GM23338 (cell line): Measurements from ENCODE around the gene CSF2RB. TPM values are rescaled to one million over a fixed set of nuclear protein-coding genes. Genes with fewer than 3 reads are reported as not detected.

Source experiments
- ATAC-seq: fragments of 200-7000 bp; cut with Tn5 transposase; 3 replicates; pipeline ENCODE4 v1.9.1; 2020
- DNase-seq: peaks from one replicate; pipeline ENCODE4 v3.0.0-alpha.2; 2015; ENCODE audit warnings: low spot score
- H2AFZ ChIP-seq: fragments of 200-600 bp; sonication (generic); 2 replicates; pipeline ENCODE4 v1.8.0; 2016; ENCODE audit warnings: antibody characterized with exemption, mild to moderate bottlenecking, moderate library complexity
- H3F3A ChIP-seq: fragments of 200-600 bp; sonication (generic); replicated peaks from 2 replicates; pipeline ENCODE4 v1.8.0; 2017; ENCODE audit warnings: antibody characterized with exemption, mixed run types, low read depth
- H3K27ac ChIP-seq: fragments of 200-600 bp; sonication (generic); 2 replicates; pipeline ENCODE4 v1.6.1; 2016; ENCODE audit warnings: low read depth
- H3K27me3 ChIP-seq: fragments of 200-600 bp; sonication (generic); 2 replicates; pipeline ENCODE4 v1.8.0; 2016; ENCODE audit warnings: mild to moderate bottlenecking, mixed run types, moderate library complexity; ENCODE audit not compliant: insufficient read depth
- H3K36me3 ChIP-seq: fragments of 200-600 bp; sonication (generic); 2 replicates; pipeline ENCODE4 v1.8.0; 2016; ENCODE audit warnings: mild to moderate bottlenecking; ENCODE audit not compliant: insufficient read depth
- H3K4me1 ChIP-seq: fragments of 200-600 bp; sonication (generic); 2 replicates; pipeline ENCODE4 v1.8.0; 2016; ENCODE audit warnings: mild to moderate bottlenecking, moderate library complexity; ENCODE audit not compliant: insufficient read depth
- H3K4me2 ChIP-seq: fragments of 200-600 bp; sonication (generic); 2 replicates; pipeline ENCODE4 v1.7.1; 2017; ENCODE audit warnings: mixed run types
- H3K4me3 ChIP-seq: fragments of 200-600 bp; sonication (generic); 2 replicates; pipeline ENCODE4 v1.6.1; 2016; ENCODE audit warnings: mixed run types
- H3K79me2 ChIP-seq: fragments of 200-600 bp; sonication (generic); replicated peaks from 2 replicates; pipeline ENCODE4 v1.8.0; 2017; ENCODE audit warnings: mild to moderate bottlenecking; ENCODE audit not compliant: insufficient read depth
- H3K9me2 ChIP-seq: fragments of 200-600 bp; sonication (generic); 2 replicates; pipeline ENCODE4 v1.8.0; 2017; ENCODE audit not compliant: insufficient read depth
- H4K20me1 ChIP-seq: fragments of 200-600 bp; sonication (generic); replicated peaks from 2 replicates; pipeline ENCODE4 v1.8.0; 2017; ENCODE audit warnings: mild to moderate bottlenecking; ENCODE audit not compliant: insufficient read depth
- H3K27ac Mint-ChIP-seq: 2 replicates; pipeline ENCODE4 v1.8.0; 2020; ENCODE audit warnings: inconsistent platforms, mild to moderate bottlenecking, moderate library complexity, mixed read lengths
- H3K27me3 Mint-ChIP-seq: 3 replicates; pipeline ENCODE4 v1.8.0; 2022; ENCODE audit warnings: low read depth, mild to moderate bottlenecking, moderate library complexity, mixed read lengths, inconsistent platforms; ENCODE audit not compliant: insufficient read depth, poor library complexity
- H3K36me3 Mint-ChIP-seq: 3 replicates; pipeline ENCODE4 v1.8.0; 2021; ENCODE audit warnings: low read depth, mild to moderate bottlenecking, inconsistent platforms, moderate library complexity, mixed read lengths
- H3K4me1 Mint-ChIP-seq: 3 replicates; pipeline ENCODE4 v1.8.0; 2020; ENCODE audit warnings: mild to moderate bottlenecking, inconsistent platforms, mixed read lengths
- H3K4me3 Mint-ChIP-seq: 3 replicates; pipeline ENCODE4 v1.8.0; 2021; ENCODE audit warnings: moderate library complexity, mild to moderate bottlenecking, inconsistent platforms, mixed read lengths
- H3K9me3 Mint-ChIP-seq: 3 replicates; pipeline ENCODE4 v1.8.0; 2020; ENCODE audit warnings: moderate library complexity, mild to moderate bottlenecking, inconsistent platforms, mixed read lengths
- CREB1 ChIP-seq: fragments of 250-450 bp; sonication (Bioruptor Pico); IDR thresholded peaks from 2 replicates; pipeline ENCODE4 v1.5.0; 2020; ENCODE audit warnings: low read depth, mild to moderate bottlenecking, moderate library complexity
- CTCF ChIP-seq, 2 experiments: fragments of 200-600 bp in 1 of 2; sonication (generic) in 1 of 2; conservative IDR thresholded peaks; 2 replicates each; pipeline versions ENCODE4 v1.5.1 to v1.6.1; 2016 to 2017; ENCODE audit warnings: antibody characterized with exemption in 2 of 2, low read depth in 2 of 2, mild to moderate bottlenecking in 2 of 2, moderate library complexity in 1 of 2
- JUNB ChIP-seq: IDR thresholded peaks from one replicate; pipeline ENCODE4 v1.6.1; 2016; ENCODE audit warnings: antibody characterized with exemption; ENCODE audit not compliant: unreplicated experiment
- STAT1 ChIP-seq: IDR thresholded peaks from one replicate; pipeline ENCODE4 v1.6.1; 2016; ENCODE audit warnings: antibody characterized with exemption; ENCODE audit not compliant: unreplicated experiment
- polyA plus RNA-seq: library from polyadenylated mRNA; unstranded; fragments of >200 nt; fragmentation: Nextera tagmentation; extraction: Ambion mirVana; gene quantifications from 2 replicates; pipeline ENCODE4 v1.2.1, GENCODE V29; 2016
- total RNA-seq: library from RNA; depleted of rRNA; stranded (reverse); fragments of >200 nt; shearing (Covaris generic); gene quantifications from 2 replicates; pipeline ENCODE4 v1.2.3, GENCODE V29; 2014
- TF ChIP-seq, protein P1 (sequence below): fragments of 250-450 bp; sonication (Bioruptor Pico); IDR thresholded peaks from 2 replicates; pipeline ENCODE4 v1.5.0; 2020; ENCODE audit warnings: mild to moderate bottlenecking, moderate library complexity

CSF2RB gene
- total and polyA plus RNA-seq, 2 experiments from 2014 or later: not detected

DNA sequence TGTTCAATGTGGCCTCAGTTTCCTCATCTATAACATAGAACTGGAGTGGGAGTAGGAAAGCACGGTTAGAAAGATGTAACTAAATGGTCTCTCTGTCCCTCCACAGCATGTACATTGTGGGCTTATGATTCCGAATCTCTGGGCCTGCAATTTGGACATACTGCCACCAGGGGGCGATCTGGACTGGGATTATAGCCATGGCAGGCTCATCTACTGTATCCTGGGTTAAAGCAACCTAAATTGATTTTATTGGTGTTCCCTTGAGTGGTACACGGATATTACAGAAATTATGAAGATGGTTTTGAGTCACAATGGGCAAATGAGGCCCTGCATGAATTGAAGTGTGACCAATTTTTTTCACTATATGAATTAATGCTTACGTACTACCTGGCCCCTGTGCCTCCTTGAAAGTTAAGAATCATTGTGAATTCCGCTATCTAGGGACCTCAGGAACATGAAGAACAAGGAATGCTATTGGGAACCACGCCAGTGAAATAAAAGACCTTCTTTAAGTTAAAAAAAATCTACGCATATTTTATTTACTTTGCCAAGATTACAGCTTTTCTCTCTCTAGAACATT, 72.9 kb downstream of the CSF2RB start:
- Histone ChIP-seq H3K79me2 (no peaks in the 10 kb centered on the region), H3K36me3 (no peaks in the 10 kb centered on the region), H3K4me2 (no peak overlapping the region), H4K20me1 (no peaks in the 10 kb centered on the region), H3K4me3 (no peak overlapping the region), H3K27ac (no peak overlapping the region), H3K9me2 (no peaks in the 10 kb centered on the region; the same call in 1 of the 2 replicates), H3K27me3 (no peaks in the 10 kb centered on the region), H3F3A (no peaks in the 10 kb centered on the region), H3K4me1 (no peaks in the 10 kb centered on the region), H2AFZ (no peak overlapping the region)
- DNase-seq (peak; percentile 63), ATAC-seq (no peak; the same call in 2 of the 3 replicates)
- Mint-ChIP-seq H3K4me1 (peaks cover 1% of the 10 kb centered on the region; the same call in 1 of the 3 replicates), H3K27me3 (peaks cover 4% of the 10 kb centered on the region), H3K9me3 (peaks cover 26% of the 10 kb centered on the region), H3K27ac (no peak overlapping the region), H3K4me3 (no peak overlapping the region), H3K36me3 (peaks cover 4% of the 10 kb centered on the region; the same call in 2 of the 3 replicates)
- TF ChIP-seq CTCF (conservative IDR thresholded peaks at IDR 0.05; ENCODE audit: low read depth in 2 of 2): peak; percentile 85 to 97
- TF ChIP-seq CREB1 (CRISPR knock-in tag): no peak

DNA sequence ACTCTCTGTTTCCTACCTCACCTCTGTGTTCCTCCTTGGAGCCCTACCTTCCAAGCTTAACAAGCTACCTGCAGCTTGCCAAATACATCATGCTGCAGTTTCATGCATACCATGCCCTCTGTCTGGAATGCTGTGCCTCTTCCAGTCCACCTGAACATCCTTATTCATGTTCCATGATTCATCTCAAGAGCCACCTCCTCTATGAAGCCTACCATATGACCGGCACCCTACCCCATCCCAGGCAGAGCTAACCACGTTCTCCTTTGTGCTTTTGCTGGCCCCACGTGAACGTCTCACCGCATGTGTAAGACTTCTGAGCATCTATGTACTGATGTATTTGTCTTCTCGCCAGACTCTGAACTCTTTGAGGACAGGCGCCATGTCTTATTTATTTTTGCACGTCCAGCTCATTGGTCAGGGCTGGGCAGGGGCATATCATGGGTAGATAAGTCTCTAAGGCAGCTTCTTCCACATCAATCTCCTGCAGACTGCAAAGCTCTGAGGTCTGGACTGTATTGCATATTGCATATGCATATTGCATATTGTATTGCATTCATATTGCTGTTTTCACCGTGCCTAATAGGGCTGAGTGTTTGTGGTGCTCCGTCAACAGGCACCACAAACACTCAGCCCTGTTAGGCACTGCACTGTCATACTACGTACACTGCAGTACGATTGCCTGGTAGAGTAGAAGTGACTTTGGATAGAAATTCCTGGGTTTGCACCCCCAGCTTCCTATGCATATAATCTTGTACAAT, 74.8 kb downstream of the CSF2RB start:
- no peaks in the 10 kb centered on the region for H3K27me3 ChIP-seq
- H3K4me3 ChIP-seq: no peak overlapping the region
- H3K36me3 ChIP-seq: no peaks in the 10 kb centered on the region
- peaks cover 4% of the 10 kb centered on the region; the same call in 2 of the 3 replicates for H3K36me3 Mint-ChIP-seq
- no peaks in the 10 kb centered on the region for H4K20me1 ChIP-seq
- no peak overlapping the region for H3K4me3 Mint-ChIP-seq
- no peak for TF ChIP-seq STAT1
- TF ChIP-seq JUNB: no peak
- TF ChIP-seq, protein P1, sequence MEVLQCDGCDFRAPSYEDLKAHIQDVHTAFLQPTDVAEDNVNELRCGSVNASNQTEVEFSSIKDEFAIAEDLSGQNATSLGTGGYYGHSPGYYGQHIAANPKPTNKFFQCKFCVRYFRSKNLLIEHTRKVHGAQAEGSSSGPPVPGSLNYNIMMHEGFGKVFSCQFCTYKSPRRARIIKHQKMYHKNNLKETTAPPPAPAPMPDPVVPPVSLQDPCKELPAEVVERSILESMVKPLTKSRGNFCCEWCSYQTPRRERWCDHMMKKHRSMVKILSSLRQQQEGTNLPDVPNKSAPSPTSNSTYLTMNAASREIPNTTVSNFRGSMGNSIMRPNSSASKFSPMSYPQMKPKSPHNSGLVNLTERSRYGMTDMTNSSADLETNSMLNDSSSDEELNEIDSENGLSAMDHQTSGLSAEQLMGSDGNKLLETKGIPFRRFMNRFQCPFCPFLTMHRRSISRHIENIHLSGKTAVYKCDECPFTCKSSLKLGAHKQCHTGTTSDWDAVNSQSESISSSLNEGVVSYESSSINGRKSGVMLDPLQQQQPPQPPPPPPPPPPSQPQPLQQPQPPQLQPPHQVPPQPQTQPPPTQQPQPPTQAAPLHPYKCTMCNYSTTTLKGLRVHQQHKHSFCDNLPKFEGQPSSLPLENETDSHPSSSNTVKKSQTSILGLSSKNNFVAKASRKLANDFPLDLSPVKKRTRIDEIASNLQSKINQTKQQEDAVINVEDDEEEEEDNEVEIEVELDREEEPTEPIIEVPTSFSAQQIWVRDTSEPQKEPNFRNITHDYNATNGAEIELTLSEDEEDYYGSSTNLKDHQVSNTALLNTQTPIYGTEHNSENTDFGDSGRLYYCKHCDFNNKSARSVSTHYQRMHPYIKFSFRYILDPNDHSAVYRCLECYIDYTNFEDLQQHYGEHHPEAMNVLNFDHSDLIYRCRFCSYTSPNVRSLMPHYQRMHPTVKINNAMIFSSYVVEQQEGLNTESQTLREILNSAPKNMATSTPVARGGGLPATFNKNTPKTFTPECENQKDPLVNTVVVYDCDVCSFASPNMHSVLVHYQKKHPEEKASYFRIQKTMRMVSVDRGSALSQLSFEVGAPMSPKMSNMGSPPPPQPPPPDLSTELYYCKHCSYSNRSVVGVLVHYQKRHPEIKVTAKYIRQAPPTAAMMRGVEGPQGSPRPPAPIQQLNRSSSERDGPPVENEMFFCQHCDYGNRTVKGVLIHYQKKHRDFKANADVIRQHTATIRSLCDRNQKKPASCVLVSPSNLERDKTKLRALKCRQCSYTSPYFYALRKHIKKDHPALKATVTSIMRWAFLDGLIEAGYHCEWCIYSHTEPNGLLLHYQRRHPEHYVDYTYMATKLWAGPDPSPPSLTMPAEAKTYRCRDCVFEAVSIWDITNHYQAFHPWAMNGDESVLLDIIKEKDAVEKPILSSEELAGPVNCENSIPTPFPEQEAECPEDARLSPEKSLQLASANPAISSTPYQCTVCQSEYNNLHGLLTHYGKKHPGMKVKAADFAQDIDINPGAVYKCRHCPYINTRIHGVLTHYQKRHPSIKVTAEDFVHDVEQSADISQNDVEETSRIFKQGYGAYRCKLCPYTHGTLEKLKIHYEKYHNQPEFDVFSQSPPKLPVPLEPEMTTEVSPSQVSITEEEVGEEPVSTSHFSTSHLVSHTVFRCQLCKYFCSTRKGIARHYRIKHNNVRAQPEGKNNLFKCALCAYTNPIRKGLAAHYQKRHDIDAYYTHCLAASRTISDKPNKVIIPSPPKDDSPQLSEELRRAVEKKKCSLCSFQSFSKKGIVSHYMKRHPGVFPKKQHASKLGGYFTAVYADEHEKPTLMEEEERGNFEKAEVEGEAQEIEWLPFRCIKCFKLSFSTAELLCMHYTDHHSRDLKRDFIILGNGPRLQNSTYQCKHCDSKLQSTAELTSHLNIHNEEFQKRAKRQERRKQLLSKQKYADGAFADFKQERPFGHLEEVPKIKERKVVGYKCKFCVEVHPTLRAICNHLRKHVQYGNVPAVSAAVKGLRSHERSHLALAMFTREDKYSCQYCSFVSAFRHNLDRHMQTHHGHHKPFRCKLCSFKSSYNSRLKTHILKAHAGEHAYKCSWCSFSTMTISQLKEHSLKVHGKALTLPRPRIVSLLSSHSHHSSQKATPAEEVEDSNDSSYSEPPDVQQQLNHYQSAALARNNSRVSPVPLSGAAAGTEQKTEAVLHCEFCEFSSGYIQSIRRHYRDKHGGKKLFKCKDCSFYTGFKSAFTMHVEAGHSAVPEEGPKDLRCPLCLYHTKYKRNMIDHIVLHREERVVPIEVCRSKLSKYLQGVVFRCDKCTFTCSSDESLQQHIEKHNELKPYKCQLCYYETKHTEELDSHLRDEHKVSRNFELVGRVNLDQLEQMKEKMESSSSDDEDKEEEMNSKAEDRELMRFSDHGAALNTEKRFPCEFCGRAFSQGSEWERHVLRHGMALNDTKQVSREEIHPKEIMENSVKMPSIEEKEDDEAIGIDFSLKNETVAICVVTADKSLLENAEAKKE (CRISPR knock-in tag): no peak
- TF ChIP-seq CTCF (conservative IDR thresholded peaks at IDR 0.05; ENCODE audit: low read depth in 2 of 2): no peak
- H3K4me1 Mint-ChIP-seq: no peaks in the 10 kb centered on the region
- H2AFZ ChIP-seq: no peak overlapping the region
- no peak overlapping the region for H3K27ac Mint-ChIP-seq
- H3K9me3 Mint-ChIP-seq: peaks cover 26% of the 10 kb centered on the region
- H3K27me3 Mint-ChIP-seq: peaks cover 2% of the 10 kb centered on the region
- no peaks in the 10 kb centered on the region for H3K79me2 ChIP-seq
- no peak overlapping the region for H3K27ac ChIP-seq
- no peak overlapping the region for H3K4me2 ChIP-seq
- no peaks in the 10 kb centered on the region; the same call in 1 of the 2 replicates for H3K9me2 ChIP-seq
- H3K4me1 ChIP-seq: no peaks in the 10 kb centered on the region
- no peak for ATAC-seq
- no peaks in the 10 kb centered on the region for H3F3A ChIP-seq
- no peak for DNase-seq
